AG09319 (cell line): ENCODE results near the gene STRADB.

ENCODE experiments used
- DNase-seq: peaks from one replicate; pipeline ENCODE4 v3.0.0-alpha.2; 2010; ENCODE audit warnings: low read depth; ENCODE audit errors: extremely low read depth
- TF ChIP-seq, protein P1 (sequence below): IDR thresholded peaks from 2 replicates; pipeline ENCODE4 v1.5.1; 2011; ENCODE audit warnings: low read depth, mild to moderate bottlenecking, inconsistent platforms, low read length, moderate library complexity

Gene STRADB

DNA sequence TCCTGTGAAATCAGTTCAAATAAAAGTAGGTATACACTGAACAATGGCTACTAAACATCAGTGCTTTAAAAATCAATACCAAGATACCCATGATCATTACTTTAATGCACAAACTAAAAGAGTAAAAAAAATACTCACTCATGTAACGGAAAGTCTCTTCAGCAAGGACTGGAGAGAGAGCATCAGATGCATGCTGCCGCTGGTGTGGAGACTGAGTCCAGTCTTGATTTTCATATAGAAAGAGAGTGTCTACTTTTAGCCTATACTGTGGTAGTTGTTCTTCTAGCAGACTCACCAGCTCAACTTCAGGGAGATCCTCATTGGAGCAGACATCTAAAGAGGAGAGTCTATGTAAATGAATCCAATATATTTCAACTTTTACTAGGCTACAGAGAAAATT lies 44.3 kb upstream of the STRADB start:
- DNase-seq, result no peak
- TF ChIP-seq, protein P1, sequence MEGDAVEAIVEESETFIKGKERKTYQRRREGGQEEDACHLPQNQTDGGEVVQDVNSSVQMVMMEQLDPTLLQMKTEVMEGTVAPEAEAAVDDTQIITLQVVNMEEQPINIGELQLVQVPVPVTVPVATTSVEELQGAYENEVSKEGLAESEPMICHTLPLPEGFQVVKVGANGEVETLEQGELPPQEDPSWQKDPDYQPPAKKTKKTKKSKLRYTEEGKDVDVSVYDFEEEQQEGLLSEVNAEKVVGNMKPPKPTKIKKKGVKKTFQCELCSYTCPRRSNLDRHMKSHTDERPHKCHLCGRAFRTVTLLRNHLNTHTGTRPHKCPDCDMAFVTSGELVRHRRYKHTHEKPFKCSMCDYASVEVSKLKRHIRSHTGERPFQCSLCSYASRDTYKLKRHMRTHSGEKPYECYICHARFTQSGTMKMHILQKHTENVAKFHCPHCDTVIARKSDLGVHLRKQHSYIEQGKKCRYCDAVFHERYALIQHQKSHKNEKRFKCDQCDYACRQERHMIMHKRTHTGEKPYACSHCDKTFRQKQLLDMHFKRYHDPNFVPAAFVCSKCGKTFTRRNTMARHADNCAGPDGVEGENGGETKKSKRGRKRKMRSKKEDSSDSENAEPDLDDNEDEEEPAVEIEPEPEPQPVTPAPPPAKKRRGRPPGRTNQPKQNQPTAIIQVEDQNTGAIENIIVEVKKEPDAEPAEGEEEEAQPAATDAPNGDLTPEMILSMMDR, result no peak

DNA sequence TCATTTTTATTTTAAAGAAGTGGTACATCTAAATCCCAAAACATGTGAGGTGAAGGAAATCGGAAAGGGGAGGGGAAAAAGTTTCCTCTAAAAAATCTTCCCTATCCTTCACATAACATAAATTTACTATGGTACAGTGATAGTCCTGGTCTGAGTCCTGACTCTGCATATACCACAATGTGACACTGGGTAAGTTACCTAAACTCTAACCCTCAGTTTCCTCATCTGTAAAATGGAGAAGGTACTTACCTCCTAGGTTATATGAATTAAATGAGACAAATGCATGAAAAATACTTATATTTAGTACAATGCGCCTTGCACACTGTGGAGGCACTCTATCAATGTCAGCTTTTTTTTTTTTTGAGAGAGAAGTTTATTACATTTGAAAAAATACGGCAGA lies 42.6 kb upstream of the STRADB start:
- no peak for DNase-seq
- TF ChIP-seq, protein P1, result no peak

DNA sequence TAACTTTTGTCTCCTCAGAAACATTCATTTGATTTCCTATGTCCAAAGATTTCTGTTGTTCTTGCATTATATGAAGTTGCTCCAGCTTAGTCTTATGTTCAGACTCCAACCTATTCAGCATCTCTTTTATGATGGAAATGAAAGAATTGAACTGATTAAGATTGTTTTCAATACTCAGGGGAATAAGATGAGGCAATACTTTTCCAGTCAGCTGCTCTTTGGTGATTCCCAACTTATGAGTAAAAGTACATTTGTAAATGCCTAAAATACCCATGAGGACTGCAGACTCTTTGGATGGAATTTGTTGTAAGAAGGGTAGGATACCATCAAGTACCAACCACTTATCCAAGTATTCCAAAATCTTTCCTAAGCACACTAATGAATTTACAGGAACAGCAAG lies 40.1 kb upstream of the STRADB start:
- TF ChIP-seq, protein P1, result no peak
- DNase-seq, result no peak

DNA sequence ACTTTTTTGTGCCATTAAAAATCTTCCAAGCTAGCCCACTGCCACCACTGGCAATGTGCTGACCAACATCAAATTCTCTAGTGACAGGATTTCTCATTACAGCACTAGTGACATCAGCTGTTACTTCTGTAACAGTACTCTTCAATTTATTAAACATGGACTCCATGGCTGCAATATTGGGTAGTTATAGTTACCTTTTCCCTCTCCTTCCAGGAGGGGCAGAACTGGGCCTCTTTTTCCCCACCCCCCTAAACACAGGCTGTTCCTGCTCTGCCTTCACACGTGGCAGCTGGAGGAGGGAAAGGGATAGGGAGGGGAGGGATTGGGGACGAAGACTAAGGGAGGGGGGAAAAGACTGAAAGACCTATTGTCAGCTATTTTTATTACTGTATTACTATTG lies 38.4 kb upstream of the STRADB start:
- TF ChIP-seq, protein P1, result no peak
- DNase-seq, result no peak

DNA sequence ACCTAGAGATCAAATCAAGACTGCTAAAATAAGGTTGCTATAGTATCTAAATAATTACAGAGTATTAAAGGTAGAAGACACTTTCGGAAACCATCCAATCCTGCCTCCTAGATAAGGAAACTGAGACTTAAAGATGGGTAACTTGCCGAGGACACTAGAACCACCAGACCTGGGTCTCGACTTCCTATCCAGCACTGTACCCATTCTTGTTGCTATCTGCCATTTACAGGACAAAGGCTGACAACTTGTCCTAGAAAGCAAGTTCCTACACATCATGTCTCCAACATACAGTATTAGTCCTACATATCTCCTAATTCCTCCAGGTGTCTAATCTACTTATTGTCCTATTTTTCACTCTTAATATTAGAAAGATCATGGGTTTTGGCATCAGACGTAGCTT lies 38.0 kb upstream of the STRADB start:
- no peak for DNase-seq

DNA sequence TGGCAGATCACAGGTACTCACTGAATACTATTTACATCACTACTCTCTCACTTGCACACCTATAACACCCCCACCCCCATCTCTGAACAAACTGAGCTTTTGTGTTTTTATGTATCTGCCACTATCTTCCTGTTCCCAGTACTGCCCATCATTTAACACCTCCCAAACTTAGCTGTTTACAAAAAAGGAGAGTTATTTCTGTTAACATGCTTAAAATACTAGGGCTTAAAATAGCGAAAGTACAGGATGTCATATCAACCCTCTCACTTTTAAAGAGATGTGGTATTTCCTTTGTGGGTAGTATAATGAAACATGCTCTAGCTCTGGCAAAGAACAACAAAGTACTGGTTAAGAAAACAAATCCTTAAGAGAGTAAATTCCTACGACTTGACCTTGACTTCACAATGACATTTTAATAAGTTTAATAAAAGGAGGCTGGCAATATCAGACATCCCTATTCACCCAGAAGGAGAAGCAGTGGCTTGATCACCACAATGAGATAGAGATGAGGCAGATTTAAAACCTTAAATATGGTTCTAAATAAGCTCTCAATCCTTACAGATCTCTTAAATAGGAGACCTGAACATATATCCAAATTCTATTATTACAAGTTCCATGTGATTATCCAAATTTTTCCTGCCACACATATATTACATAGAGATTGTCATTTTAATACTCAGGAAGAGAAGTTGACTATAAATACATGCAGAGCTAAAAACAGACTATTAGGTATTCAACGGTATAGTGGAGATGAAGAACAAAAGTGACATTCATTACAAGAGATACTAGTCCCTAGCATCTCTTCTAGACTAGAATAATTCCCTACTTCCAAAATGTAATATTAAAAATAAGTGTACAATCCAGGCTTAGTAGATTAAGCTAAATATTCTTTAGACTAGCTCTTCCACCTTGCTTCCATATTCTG lies 37.2 kb upstream of the STRADB start:
- TF ChIP-seq, protein P1, result no peak
- no peak for DNase-seq

More for the DNA sequence above, 38.0 kb upstream of the STRADB start:
- TF ChIP-seq, protein P1, result no peak

DNA sequence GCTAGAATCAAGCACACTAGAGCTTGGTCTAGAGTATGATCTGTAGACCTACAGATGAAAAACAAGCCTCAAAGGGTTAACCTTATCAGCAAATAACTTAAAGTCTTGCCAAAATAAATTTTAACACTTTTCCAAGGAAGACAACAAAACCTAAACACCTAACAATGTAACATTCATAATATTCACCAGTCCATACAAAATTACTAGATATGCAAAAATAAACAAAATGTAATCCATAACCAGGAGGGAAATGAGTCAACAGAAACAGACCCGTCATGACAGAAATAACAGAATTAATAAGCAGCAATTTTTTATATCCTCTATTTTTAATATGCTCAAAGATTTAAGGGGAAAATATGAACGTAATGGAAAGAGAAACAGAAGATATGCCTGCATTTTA lies 36.4 kb upstream of the STRADB start:
- DNase-seq, result no peak
- TF ChIP-seq, protein P1, result no peak
